Measurements from ENCODE around the gene STK10.

DNA sequence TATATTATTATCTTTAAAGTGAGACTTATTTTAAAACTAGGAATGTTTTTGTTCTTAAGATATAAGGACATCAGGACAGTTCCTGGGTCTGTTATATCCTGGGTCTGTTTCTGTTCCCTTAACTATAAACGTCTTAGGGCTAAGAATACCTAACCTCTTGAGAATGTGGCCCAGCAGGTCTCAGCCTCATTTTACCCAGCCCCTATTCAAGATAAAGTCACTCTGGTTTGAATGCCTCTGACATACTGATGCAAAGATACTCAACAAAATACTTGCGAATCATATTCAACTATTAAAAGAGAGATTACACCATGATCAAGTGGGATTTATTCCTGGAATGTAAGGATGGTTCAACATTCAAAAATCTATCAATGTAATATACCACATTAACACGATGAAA, 51.0 kb downstream of the STK10 start:
- TF ChIP-seq, protein P1, sequence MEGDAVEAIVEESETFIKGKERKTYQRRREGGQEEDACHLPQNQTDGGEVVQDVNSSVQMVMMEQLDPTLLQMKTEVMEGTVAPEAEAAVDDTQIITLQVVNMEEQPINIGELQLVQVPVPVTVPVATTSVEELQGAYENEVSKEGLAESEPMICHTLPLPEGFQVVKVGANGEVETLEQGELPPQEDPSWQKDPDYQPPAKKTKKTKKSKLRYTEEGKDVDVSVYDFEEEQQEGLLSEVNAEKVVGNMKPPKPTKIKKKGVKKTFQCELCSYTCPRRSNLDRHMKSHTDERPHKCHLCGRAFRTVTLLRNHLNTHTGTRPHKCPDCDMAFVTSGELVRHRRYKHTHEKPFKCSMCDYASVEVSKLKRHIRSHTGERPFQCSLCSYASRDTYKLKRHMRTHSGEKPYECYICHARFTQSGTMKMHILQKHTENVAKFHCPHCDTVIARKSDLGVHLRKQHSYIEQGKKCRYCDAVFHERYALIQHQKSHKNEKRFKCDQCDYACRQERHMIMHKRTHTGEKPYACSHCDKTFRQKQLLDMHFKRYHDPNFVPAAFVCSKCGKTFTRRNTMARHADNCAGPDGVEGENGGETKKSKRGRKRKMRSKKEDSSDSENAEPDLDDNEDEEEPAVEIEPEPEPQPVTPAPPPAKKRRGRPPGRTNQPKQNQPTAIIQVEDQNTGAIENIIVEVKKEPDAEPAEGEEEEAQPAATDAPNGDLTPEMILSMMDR (IDR thresholded peaks at IDR 0.05; ENCODE audit: insufficient read depth, low read depth, low read length): no peak
- TF ChIP-seq EZH2 (IDR thresholded peaks at IDR 0.05; ENCODE audit: insufficient read depth, low read length): no peak
